SU-DHL-6 (cell line): Measurements from ENCODE around the gene TCF19.

ENCODE experiments used
- EZH2phosphoT487 ChIP-seq: fragments of 200-600 bp; sonication (generic), shearing (Covaris generic); conservative IDR thresholded peaks from 2 replicates; pipeline ENCODE4 v1.6.1; 2018; ENCODE audit warnings: mild to moderate bottlenecking, antibody characterized with exemption, low read length, moderate library complexity, mixed read lengths
- TF ChIP-seq, protein P1 (sequence below): fragments of 200-600 bp; sonication (generic); IDR thresholded peaks from one replicate; pipeline ENCODE4 v1.5.1; 2017; ENCODE audit warnings: antibody characterized with exemption, mild to moderate bottlenecking, low read length, moderate library complexity; ENCODE audit not compliant: insufficient read depth, poor library complexity, severe bottlenecking

DNA sequence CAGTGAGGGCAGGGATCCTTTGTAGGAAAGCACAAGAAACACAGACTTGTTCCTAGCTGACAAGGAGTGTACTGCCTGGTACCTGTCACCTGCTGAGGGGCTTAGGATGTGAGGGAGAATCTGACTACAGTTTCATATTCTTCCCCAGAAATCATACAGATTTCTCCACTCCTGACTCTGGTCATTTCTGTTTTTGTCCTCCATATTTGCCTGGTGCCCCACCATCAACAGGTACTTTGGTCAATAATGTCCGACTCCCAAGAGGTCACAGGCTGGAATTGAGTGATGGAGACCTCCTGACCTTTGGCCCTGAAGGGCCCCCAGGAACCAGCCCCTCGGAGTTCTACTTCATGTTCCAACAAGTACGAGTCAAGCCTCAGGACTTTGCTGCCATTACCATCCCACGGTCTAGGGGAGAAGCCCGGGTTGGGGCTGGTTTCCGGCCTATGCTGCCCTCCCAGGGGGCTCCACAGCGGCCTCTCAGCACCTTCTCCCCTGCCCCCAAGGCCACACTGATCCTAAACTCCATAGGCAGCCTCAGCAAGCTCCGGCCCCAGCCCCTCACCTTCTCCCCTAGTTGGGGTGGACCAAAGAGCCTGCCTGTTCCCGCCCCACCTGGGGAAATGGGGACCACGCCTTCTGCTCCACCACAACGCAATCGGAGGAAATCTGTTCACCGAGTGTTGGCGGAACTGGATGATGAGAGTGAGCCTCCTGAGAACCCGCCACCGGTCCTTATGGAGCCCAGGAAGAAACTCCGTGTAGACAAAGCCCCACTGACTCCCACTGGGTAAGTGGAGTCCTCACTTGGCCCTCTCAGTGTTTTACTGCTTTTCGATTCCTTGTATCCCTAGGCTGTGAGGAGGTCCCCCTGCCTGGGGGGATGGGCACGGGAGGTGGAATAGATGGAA, 3.1 kb downstream of the TCF19 start:
- TF ChIP-seq, protein P1, sequence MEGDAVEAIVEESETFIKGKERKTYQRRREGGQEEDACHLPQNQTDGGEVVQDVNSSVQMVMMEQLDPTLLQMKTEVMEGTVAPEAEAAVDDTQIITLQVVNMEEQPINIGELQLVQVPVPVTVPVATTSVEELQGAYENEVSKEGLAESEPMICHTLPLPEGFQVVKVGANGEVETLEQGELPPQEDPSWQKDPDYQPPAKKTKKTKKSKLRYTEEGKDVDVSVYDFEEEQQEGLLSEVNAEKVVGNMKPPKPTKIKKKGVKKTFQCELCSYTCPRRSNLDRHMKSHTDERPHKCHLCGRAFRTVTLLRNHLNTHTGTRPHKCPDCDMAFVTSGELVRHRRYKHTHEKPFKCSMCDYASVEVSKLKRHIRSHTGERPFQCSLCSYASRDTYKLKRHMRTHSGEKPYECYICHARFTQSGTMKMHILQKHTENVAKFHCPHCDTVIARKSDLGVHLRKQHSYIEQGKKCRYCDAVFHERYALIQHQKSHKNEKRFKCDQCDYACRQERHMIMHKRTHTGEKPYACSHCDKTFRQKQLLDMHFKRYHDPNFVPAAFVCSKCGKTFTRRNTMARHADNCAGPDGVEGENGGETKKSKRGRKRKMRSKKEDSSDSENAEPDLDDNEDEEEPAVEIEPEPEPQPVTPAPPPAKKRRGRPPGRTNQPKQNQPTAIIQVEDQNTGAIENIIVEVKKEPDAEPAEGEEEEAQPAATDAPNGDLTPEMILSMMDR, result no peak
- TF ChIP-seq EZH2phosphoT487, result no peak
